Neural cell (in vitro differentiated cells): ENCODE measurements around the gene AMH. TPM values are rescaled to one million over a fixed set of nuclear protein-coding genes. Genes with fewer than 3 reads are reported as not detected.

Source experiments
- H2AFZ ChIP-seq: fragments of 200-600, 300-800 bp; sonication (generic), shearing (Covaris generic); 2 replicates; pipeline ENCODE4 v1.6.0; 2014; ENCODE audit warnings: low read depth, mild to moderate bottlenecking, antibody characterized with exemption, low read length, moderate library complexity
- H3F3A ChIP-seq: fragments of 200-600 bp; shearing (Covaris generic); 2 replicates; pipeline ENCODE4 v1.6.1; 2016; ENCODE audit warnings: mild to moderate bottlenecking, moderate library complexity, mixed read lengths, antibody characterized with exemption, low read length; ENCODE audit not compliant: insufficient read depth, poor library complexity, severe bottlenecking
- H3K27ac ChIP-seq: fragments of 200-600, 300-800 bp; sonication (generic), shearing (Covaris generic); 2 replicates; pipeline ENCODE4 v1.5.1; 2014; ENCODE audit warnings: mild to moderate bottlenecking, low read length, moderate library complexity
- H3K27me3 ChIP-seq: fragments of 300-800, 200-600 bp; sonication (generic), shearing (Covaris generic); 2 replicates; pipeline ENCODE4 v1.6.0; 2014; ENCODE audit warnings: mild to moderate bottlenecking, low read depth, low read length, moderate library complexity; ENCODE audit not compliant: insufficient read depth
- H3K36me3 ChIP-seq: fragments of 300-800, 200-600 bp; sonication (generic), shearing (Covaris generic); 2 replicates; pipeline ENCODE4 v1.5.1; 2014; ENCODE audit warnings: mild to moderate bottlenecking, antibody characterized with exemption, low read length, moderate library complexity; ENCODE audit not compliant: insufficient read depth
- H3K4me2 ChIP-seq: fragments of 300-800, 200-600 bp; sonication (generic), shearing (Covaris generic); 2 replicates; pipeline ENCODE4 v1.6.0; 2014; ENCODE audit warnings: mild to moderate bottlenecking, low read length
- H3K4me3 ChIP-seq: fragments of 300-800, 200-600 bp; sonication (generic), shearing (Covaris generic); 2 replicates; pipeline ENCODE4 v1.5.1; 2014; ENCODE audit warnings: mild to moderate bottlenecking, low read length, moderate library complexity
- H3K79me2 ChIP-seq: fragments of 200-600 bp; shearing (Covaris generic); replicated peaks from 2 replicates; pipeline ENCODE4 v1.6.0; 2014; ENCODE audit warnings: mild to moderate bottlenecking, low read length, moderate library complexity; ENCODE audit not compliant: insufficient read depth
- H3K9ac ChIP-seq: fragments of 300-800, 200-600 bp; sonication (generic), shearing (Covaris generic); 2 replicates; pipeline ENCODE4 v1.6.1; 2016; ENCODE audit warnings: mild to moderate bottlenecking, low read length, mixed read lengths
- H3K9me2 ChIP-seq: fragments of 200-600 bp; shearing (Covaris generic); 2 replicates; pipeline ENCODE4 v1.6.1; 2016; ENCODE audit warnings: mild to moderate bottlenecking, low read length, mixed read lengths; ENCODE audit not compliant: insufficient read depth
- H3K9me3 ChIP-seq: fragments of 200-600, 300-800 bp; sonication (generic), shearing (Covaris generic); 2 replicates; pipeline ENCODE4 v1.6.1; 2016; ENCODE audit warnings: mild to moderate bottlenecking, mixed run types, low read length, moderate library complexity, mixed read lengths
- H4K20me1 ChIP-seq: fragments of 200-600 bp; shearing (Covaris generic); 2 replicates; pipeline ENCODE4 v1.6.1; 2016; ENCODE audit warnings: mild to moderate bottlenecking, mixed run types; ENCODE audit not compliant: insufficient read depth
- CTCF ChIP-seq: fragments of 450-650 bp; IDR thresholded peaks from 2 replicates; pipeline ENCODE4 v1.5.1; 2014; ENCODE audit warnings: antibody characterized with exemption, mild to moderate bottlenecking, moderate library complexity; ENCODE audit not compliant: poor library complexity, severe bottlenecking
- EP300 ChIP-seq: fragments of 450-650 bp; conservative IDR thresholded peaks from 2 replicates; pipeline ENCODE4 v1.6.1; 2014; ENCODE audit warnings: antibody characterized with exemption, mild to moderate bottlenecking, moderate library complexity; ENCODE audit not compliant: poor library complexity, severe bottlenecking
- EZH2 ChIP-seq: fragments of 200-600, 300-800 bp; shearing (Covaris generic), sonication (generic); IDR thresholded peaks from 2 replicates; pipeline ENCODE4 v1.6.1; 2014; ENCODE audit warnings: antibody characterized with exemption, low read length, borderline replicate concordance, mild to moderate bottlenecking; ENCODE audit not compliant: insufficient read depth, poor library complexity, severe bottlenecking
- MXI1 ChIP-seq: fragments of 450-650 bp; conservative IDR thresholded peaks from 2 replicates; pipeline ENCODE4 v1.6.1; 2014; ENCODE audit warnings: antibody characterized with exemption, mild to moderate bottlenecking; ENCODE audit not compliant: poor library complexity, severe bottlenecking
- POLR2AphosphoS5 ChIP-seq: IDR thresholded peaks from 2 replicates; pipeline ENCODE4 v1.6.1; 2012
- RAD21 ChIP-seq: fragments of 450-650 bp; conservative IDR thresholded peaks from 2 replicates; pipeline ENCODE4 v1.6.1; 2014; ENCODE audit warnings: antibody characterized with exemption, mild to moderate bottlenecking, moderate library complexity
- SMC3 ChIP-seq: fragments of 450-650 bp; conservative IDR thresholded peaks from 2 replicates; pipeline ENCODE4 v1.6.1; 2014; ENCODE audit warnings: antibody characterized with exemption, mild to moderate bottlenecking, moderate library complexity; ENCODE audit not compliant: poor library complexity
- TAF1 ChIP-seq: IDR thresholded peaks from 2 replicates; pipeline ENCODE4 v1.6.1; 2012; ENCODE audit warnings: low read depth
- polyA plus RNA-seq: library from polyadenylated mRNA; depleted of rRNA; stranded (reverse); fragments of >200 nt; gene quantifications from 2 replicates; pipeline ENCODE4 v1.2.3, GENCODE V29; 2014
- TF ChIP-seq, protein P1 (sequence below): IDR thresholded peaks from 2 replicates; pipeline ENCODE4 v1.6.1; 2012; ENCODE audit warnings: borderline replicate concordance

AMH gene
- polyA plus RNA-seq, 1 donor from 2014 or later: 57.5 TPM

GRCh38 chr19:2216361-2217225 is 32.5 kb upstream of the AMH start:
- no peaks in the 10 kb centered on the region for H3K9me2 ChIP-seq
- H3F3A ChIP-seq: no peaks in the 10 kb centered on the region
- no peak overlapping the region for H3K27ac ChIP-seq
- H2AFZ ChIP-seq: no peak overlapping the region
- H3K27me3 ChIP-seq: no peaks in the 10 kb centered on the region
- no peak overlapping the region for H3K9ac ChIP-seq
- no peaks in the 10 kb centered on the region for H3K79me2 ChIP-seq
- no peaks in the 10 kb centered on the region for H4K20me1 ChIP-seq
- H3K9me3 ChIP-seq: no peaks in the 10 kb centered on the region
- no peaks in the 10 kb centered on the region for H3K36me3 ChIP-seq
- H3K4me3 ChIP-seq: no peak overlapping the region
- no peak for TF ChIP-seq POLR2AphosphoS5
- no peak for TF ChIP-seq TAF1
- no peak for TF ChIP-seq MXI1
- TF ChIP-seq, protein P1, sequence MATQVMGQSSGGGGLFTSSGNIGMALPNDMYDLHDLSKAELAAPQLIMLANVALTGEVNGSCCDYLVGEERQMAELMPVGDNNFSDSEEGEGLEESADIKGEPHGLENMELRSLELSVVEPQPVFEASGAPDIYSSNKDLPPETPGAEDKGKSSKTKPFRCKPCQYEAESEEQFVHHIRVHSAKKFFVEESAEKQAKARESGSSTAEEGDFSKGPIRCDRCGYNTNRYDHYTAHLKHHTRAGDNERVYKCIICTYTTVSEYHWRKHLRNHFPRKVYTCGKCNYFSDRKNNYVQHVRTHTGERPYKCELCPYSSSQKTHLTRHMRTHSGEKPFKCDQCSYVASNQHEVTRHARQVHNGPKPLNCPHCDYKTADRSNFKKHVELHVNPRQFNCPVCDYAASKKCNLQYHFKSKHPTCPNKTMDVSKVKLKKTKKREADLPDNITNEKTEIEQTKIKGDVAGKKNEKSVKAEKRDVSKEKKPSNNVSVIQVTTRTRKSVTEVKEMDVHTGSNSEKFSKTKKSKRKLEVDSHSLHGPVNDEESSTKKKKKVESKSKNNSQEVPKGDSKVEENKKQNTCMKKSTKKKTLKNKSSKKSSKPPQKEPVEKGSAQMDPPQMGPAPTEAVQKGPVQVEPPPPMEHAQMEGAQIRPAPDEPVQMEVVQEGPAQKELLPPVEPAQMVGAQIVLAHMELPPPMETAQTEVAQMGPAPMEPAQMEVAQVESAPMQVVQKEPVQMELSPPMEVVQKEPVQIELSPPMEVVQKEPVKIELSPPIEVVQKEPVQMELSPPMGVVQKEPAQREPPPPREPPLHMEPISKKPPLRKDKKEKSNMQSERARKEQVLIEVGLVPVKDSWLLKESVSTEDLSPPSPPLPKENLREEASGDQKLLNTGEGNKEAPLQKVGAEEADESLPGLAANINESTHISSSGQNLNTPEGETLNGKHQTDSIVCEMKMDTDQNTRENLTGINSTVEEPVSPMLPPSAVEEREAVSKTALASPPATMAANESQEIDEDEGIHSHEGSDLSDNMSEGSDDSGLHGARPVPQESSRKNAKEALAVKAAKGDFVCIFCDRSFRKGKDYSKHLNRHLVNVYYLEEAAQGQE: no peak
- no peak for TF ChIP-seq SMC3
- no peak for TF ChIP-seq CTCF
- TF ChIP-seq EZH2: no peak
- no peak for TF ChIP-seq EP300
- no peak for TF ChIP-seq RAD21
- no peak overlapping the region for H3K4me2 ChIP-seq

DNA sequence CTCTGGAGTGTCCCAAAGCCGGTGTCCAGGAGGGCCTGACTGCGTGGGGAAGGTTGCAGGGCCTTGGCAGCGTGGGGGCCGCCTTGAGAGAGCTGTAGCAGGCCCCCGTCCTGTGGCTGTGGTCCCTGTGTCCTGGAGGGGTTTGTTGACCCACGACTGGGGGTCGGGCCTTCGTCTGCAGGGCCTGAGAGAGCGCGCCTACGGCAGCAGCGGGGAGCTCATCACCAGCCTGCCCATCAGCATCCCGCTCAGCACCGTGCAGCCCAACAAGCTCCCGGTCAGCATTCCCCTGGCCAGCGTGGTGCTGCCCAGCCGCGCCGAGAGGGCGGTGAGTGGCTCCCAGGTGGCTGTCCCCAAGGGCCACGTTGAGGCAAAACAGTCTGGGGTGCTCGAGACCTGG is 31.5 kb upstream of the AMH start:
- no peaks in the 10 kb centered on the region for H3K36me3 ChIP-seq

More for the DNA sequence above, 31.5 kb upstream of the AMH start:
- Histone ChIP-seq H3K27me3 (no peaks in the 10 kb centered on the region), H3K27ac (no peak overlapping the region), H3K9me3 (no peaks in the 10 kb centered on the region), H3K4me2 (no peak overlapping the region), H3K9ac (no peak overlapping the region), H3K4me3 (no peak overlapping the region), H4K20me1 (no peaks in the 10 kb centered on the region), H2AFZ (no peak overlapping the region), H3K9me2 (no peaks in the 10 kb centered on the region), H3K79me2 (no peaks in the 10 kb centered on the region), H3F3A (no peaks in the 10 kb centered on the region)
- no peak for TF ChIP-seq MXI1
- no peak for TF ChIP-seq EP300
